Stomach (tissue), 9 donors: ENCODE data around the gene MRPL49. TPM values are rescaled to one million over a fixed set of nuclear protein-coding genes. Genes with fewer than 3 reads are reported as not detected.

Experiments
- DNase-seq, 2 donors: peaks; one replicate each; pipeline versions ENCODE4 v3.0.0 to v3.0.0-alpha.2; 2013 to 2019
- H3K27ac ChIP-seq, 5 donors: fragments of 200-600 bp in 4 of 5; sonication (generic) in 4 of 5; one replicate each; pipeline ENCODE4 v1.5.1; 2013 to 2019; ENCODE audit warnings: mild to moderate bottlenecking in 1 of 5, moderate library complexity in 1 of 5
- H3K27me3 ChIP-seq, 3 donors: fragments of 200-600 bp; sonication (generic); one replicate each; pipeline ENCODE4 v1.5.1; 2017 to 2019; ENCODE audit warnings: mixed run types in 1 of 3
- H3K36me3 ChIP-seq, 4 donors: fragments of 200-600 bp; sonication (generic); 1 replicate in 3 of 4; 2 replicates in 1 of 4; pipeline ENCODE4 v1.5.1; 2016 to 2019
- H3K4me1 ChIP-seq, 4 donors: fragments of 200-600 bp; sonication (generic); one replicate each; pipeline ENCODE4 v1.5.1; 2016 to 2019
- H3K4me3 ChIP-seq, 4 donors: fragments of 200-600 bp; sonication (generic) in 3 of 4; one replicate each; pipeline ENCODE4 v1.5.1; 2016 to 2019; ENCODE audit warnings: mild to moderate bottlenecking in 1 of 4
- H3K9me3 ChIP-seq, 4 donors: fragments of 200-600 bp; sonication (generic); one replicate each; pipeline ENCODE4 v1.5.1; 2016 to 2019
- CTCF ChIP-seq, 7 experiments: fragments of 450-650 bp in 4 of 7; fragments of 200-600 bp in 3 of 7; sonication (generic) in 3 of 7; IDR thresholded peaks; one replicate each; pipeline ENCODE4 v1.5.1; 2016 to 2019; ENCODE audit warnings: antibody characterized with exemption in 7 of 7, control low read depth in 2 of 7, mild to moderate bottlenecking in 1 of 7
- EP300 ChIP-seq: sonication (generic); formaldehyde crosslinking; IDR thresholded peaks from one replicate; pipeline ENCODE4 v1.6.1; 2017; ENCODE audit warnings: antibody characterized with exemption
- POLR2A ChIP-seq, 4 donors: fragments of 450-650 bp; IDR thresholded peaks; one replicate each; pipeline ENCODE4 v1.6.1; 2016; ENCODE audit warnings: antibody characterized with exemption in 4 of 4, control low read depth in 2 of 4, mild to moderate bottlenecking in 1 of 4, moderate library complexity in 1 of 4
- POLR2AphosphoS5 ChIP-seq, 3 donors: sonication (generic); formaldehyde crosslinking; IDR thresholded peaks; one replicate each; pipeline ENCODE4 v1.6.1; 2016; ENCODE audit warnings: antibody characterized with exemption in 3 of 3
- WGBS, 5 donors: extraction: QIAGEN DNeasy Blood & Tissue Kit in 3 of 5; methylation state at CpG; one replicate each; pipeline versions ENCODE4 v1.1.5 to v1.1.7; 2013 to 2018; 5-methylcytosine and 5-hydroxymethylcytosine counted together
- intact Hi-C: fragments of 100-400 bp; cut with DNase I; formaldehyde crosslinking; loops from one replicate; pipeline ENCODE4 v1.15.1; 2023; ENCODE audit warnings: low total_unique reads
- polyA plus RNA-seq, 3 donors: library from polyadenylated mRNA; stranded (reverse); fragments of 200-250 nt; gene quantifications; one replicate each; pipeline ENCODE4 v1.2.3, GENCODE V29; 2013
- total RNA-seq, 5 donors: library from RNA; depleted of rRNA; stranded (reverse); fragments of >200 nt; gene quantifications; one replicate each; pipeline versions ENCODE4 v1.1.0 to v1.2.3, GENCODE V29; 2014 to 2016
- donor health status: healthy with polysubstance abuse.
- donor health status: Bipolar disorder and iron deficiency.
- donor health status: healthy.

MRPL49 gene
- total and polyA plus RNA-seq, 8 donors = 22.8 to 75.9 (median 37.8) TPM

GRCh38 chr11:65087827-65088226, 34.3 kb upstream of the MRPL49 start:
- WGBS, 5 donors = 92 to 99% (median 97%) methylated on average over 8 to 15 of the region's 15 CpGs
- no peak overlapping the region for H3K4me3 ChIP-seq
- TF ChIP-seq POLR2A (IDR thresholded peaks at IDR 0.05) (no peak), EP300 (no peak), CTCF (IDR thresholded peaks at IDR 0.05) (no peak), POLR2AphosphoS5 (IDR thresholded peaks at IDR 0.05) (no peak)
- no peak overlapping the region for H3K27ac ChIP-seq
- no peak for DNase-seq
- H3K27me3 ChIP-seq = no peaks in the 10 kb centered on the region
- H3K9me3 ChIP-seq = no peaks in the 10 kb centered on the region
- intact Hi-C loops = no loop called here
- H3K4me1 ChIP-seq = peaks cover 14 to 29% (median 23%) of the 10 kb centered on the region in 4 donors
- H3K36me3 ChIP-seq = peaks cover 22 to 54% (median 48%) of the 10 kb centered on the region in 4 donors

GRCh38 chr11:65089621-65090020, 32.5 kb upstream of the MRPL49 start:
- WGBS, 5 donors = 88 to 94% (median 93%) methylated on average over 4 of the region's 4 CpGs
- Histone ChIP-seq H3K36me3 (peaks cover 22 to 54% (median 48%) of the 10 kb centered on the region in 4 donors), H3K4me1 (peaks cover 7 to 17% (median 12%) of the 10 kb centered on the region in 4 donors), H3K4me3 (no peak overlapping the region), H3K9me3 (no peaks in the 10 kb centered on the region), H3K27me3 (no peaks in the 10 kb centered on the region), H3K27ac (no peak overlapping the region)
- TF ChIP-seq EP300 = no peak
- TF ChIP-seq CTCF (IDR thresholded peaks at IDR 0.05) = no peak
- no peak for TF ChIP-seq POLR2A (IDR thresholded peaks at IDR 0.05)
- TF ChIP-seq POLR2AphosphoS5 (IDR thresholded peaks at IDR 0.05) = no peak
- intact Hi-C loops = no loop called here
- DNase-seq = no peak

- 92 to 100% (median 96%) methylated on average over 4 of the region's 4 CpGs for WGBS, 5 donors
- no peak for DNase-seq
- Histone ChIP-seq H3K9me3 (no peaks in the 10 kb centered on the region), H3K27me3 (no peaks in the 10 kb centered on the region), H3K4me3 (no peak overlapping the region), H3K27ac (no peak overlapping the region), H3K4me1 (peaks cover 0 to 10% (median 4%) of the 10 kb centered on the region in 4 donors), H3K36me3 (peaks cover 22 to 45% (median 44%) of the 10 kb centered on the region in 4 donors)
- intact Hi-C loops = no loop called here
- no peak for TF ChIP-seq EP300
- TF ChIP-seq POLR2A (IDR thresholded peaks at IDR 0.05) = no peak
- TF ChIP-seq CTCF (IDR thresholded peaks at IDR 0.05) = no peak
- TF ChIP-seq POLR2AphosphoS5 (IDR thresholded peaks at IDR 0.05) = no peak
Measured at GRCh38 chr11:65090628-65091027, 31.5 kb upstream of the MRPL49 start.

- intact Hi-C loops = no loop called here
- TF ChIP-seq CTCF (IDR thresholded peaks at IDR 0.05) = no peak
- TF ChIP-seq EP300 = no peak
- no peak for TF ChIP-seq POLR2A (IDR thresholded peaks at IDR 0.05)
- TF ChIP-seq POLR2AphosphoS5 (IDR thresholded peaks at IDR 0.05) = no peak
- Histone ChIP-seq H3K4me1 (peaks cover 7 to 34% (median 25%) of the 10 kb centered on the region in 4 donors), H3K27me3 (no peaks in the 10 kb centered on the region), H3K27ac (peak overlapping the region in 4 of 5 donors; percentile 92 to 97 (median 95)), H3K36me3 (peaks cover 0 to 20% (median 16%) of the 10 kb centered on the region in 4 donors), H3K4me3 (peak overlapping the region; percentile 80 to 97 (median 85)), H3K9me3 (no peaks in the 10 kb centered on the region)
- no peak for DNase-seq
- 70 to 82% (median 76%) methylated on average over 22 of the region's 22 CpGs for WGBS, 5 donors
Measured at GRCh38 chr11:65095427-65095826, 26.7 kb upstream of the MRPL49 start.
